Naive B cell (primary cell): ENCODE data around the gene STRN3. TPM values are rescaled to one million over a fixed set of nuclear protein-coding genes. Genes with fewer than 3 reads are reported as not detected.
A peak's percentile ranks its signal among the peaks of the same experiment; 100 is the strongest.

Experiments
- ATAC-seq, 2 donors: fragments of 150-1000 bp; cut with Tn5 transposase; 2 replicates each; pipeline ENCODE4 v1.10.0; 2021; ENCODE audit warnings: low read depth in 2 of 2, mild to moderate bottlenecking in 2 of 2, moderate library complexity in 2 of 2
- DNase-seq: peaks from one replicate; pipeline ENCODE4 v3.0.0; 2022
- H3K27ac Mint-ChIP-seq, 6 donors: one replicate each; pipeline ENCODE4 v1.8.0; 2020 to 2022; ENCODE audit warnings: mild to moderate bottlenecking in 6 of 6, mixed read lengths in 6 of 6, moderate library complexity in 5 of 6, inconsistent platforms in 2 of 6
- H3K27me3 Mint-ChIP-seq, 3 donors: one replicate each; pipeline ENCODE4 v1.8.0; 2021 to 2022; ENCODE audit warnings: mixed read lengths in 3 of 3, mild to moderate bottlenecking in 1 of 3
- H3K36me3 Mint-ChIP-seq, 2 donors: one replicate each; pipeline ENCODE4 v1.8.0; 2020 to 2022; ENCODE audit warnings: mixed read lengths in 2 of 2, inconsistent platforms in 1 of 2, mild to moderate bottlenecking in 1 of 2
- H3K4me1 Mint-ChIP-seq, 3 donors: one replicate each; pipeline ENCODE4 v1.8.0; 2020 to 2022; ENCODE audit warnings: mixed read lengths in 3 of 3, inconsistent platforms in 1 of 3, mild to moderate bottlenecking in 1 of 3, moderate library complexity in 1 of 3
- H3K4me3 Mint-ChIP-seq, 8 donors: one replicate each; pipeline ENCODE4 v1.8.0; 2020 to 2022; ENCODE audit warnings: mild to moderate bottlenecking in 8 of 8, mixed read lengths in 8 of 8, moderate library complexity in 8 of 8, inconsistent platforms in 2 of 8
- H3K9me3 Mint-ChIP-seq, 7 donors: one replicate each; pipeline ENCODE4 v1.8.0; 2020 to 2022; ENCODE audit warnings: mixed read lengths in 7 of 7, mild to moderate bottlenecking in 5 of 7, inconsistent platforms in 2 of 7, moderate library complexity in 1 of 7
- polyA plus RNA-seq, 6 donors: library from polyadenylated mRNA; unstranded; fragments of 300-500 nt; fragmentation: Illumina TruSeq; gene quantifications; one replicate each; pipeline ENCODE4 v1.2.3, GENCODE V29; 2021; ENCODE audit warnings: low read depth in 6 of 6

The STRN3 gene
- polyA plus RNA-seq, 6 donors from 2014 or later: 1.6 to 6.1 (median 4.5) TPM

GRCh38 chr14:30896435-30896834 is 129.7 kb downstream of the STRN3 start:
- no peaks in the 10 kb centered on the region for H3K27me3 Mint-ChIP-seq
- H3K4me1 Mint-ChIP-seq: peaks cover 0 to 2% (median 0%) of the 10 kb centered on the region in 3 donors
- DNase-seq (no peak), ATAC-seq (no peak)
- no peak overlapping the region for H3K4me3 Mint-ChIP-seq
- H3K36me3 Mint-ChIP-seq: peaks cover 12 to 30% of the 10 kb centered on the region in 2 donors
- no peaks in the 10 kb centered on the region for H3K9me3 Mint-ChIP-seq
- no peak overlapping the region for H3K27ac Mint-ChIP-seq

DNA sequence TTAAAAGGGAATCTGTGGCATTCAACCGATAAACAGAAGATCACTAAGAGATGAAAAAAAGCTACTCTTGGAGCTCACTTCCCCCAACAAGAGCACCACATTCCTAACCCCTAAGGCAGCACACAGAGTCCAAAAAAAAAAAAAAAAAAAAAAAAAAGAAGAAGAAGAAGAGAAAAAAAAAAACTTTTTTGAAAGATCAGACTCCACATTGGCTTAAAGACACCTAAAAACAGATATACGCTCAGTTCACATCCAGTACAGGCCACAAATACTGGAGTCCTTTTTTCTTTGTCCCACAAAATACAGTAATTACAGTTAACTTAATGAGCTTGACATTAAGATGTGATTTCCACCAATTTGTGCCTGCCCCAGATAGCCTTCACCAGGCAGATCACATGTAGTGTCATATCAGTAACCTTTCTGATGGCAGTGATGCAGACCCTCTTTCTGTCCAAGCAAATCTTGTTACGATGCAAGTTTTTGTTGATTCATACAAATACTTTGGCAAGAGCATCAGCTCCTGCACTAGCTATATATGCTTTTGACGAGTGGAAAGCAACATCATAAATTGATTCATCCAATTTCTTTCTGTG is 131.2 kb downstream of the STRN3 start:
- no peaks in the 10 kb centered on the region for H3K27me3 Mint-ChIP-seq
- H3K4me3 Mint-ChIP-seq: no peak overlapping the region
- no peak for ATAC-seq
- DNase-seq: no peak
- H3K27ac Mint-ChIP-seq: no peak overlapping the region
- H3K4me1 Mint-ChIP-seq: peaks cover 0 to 2% (median 2%) of the 10 kb centered on the region in 3 donors
- no peaks in the 10 kb centered on the region for H3K9me3 Mint-ChIP-seq
- H3K36me3 Mint-ChIP-seq: peaks cover 12 to 30% of the 10 kb centered on the region in 2 donors

DNA sequence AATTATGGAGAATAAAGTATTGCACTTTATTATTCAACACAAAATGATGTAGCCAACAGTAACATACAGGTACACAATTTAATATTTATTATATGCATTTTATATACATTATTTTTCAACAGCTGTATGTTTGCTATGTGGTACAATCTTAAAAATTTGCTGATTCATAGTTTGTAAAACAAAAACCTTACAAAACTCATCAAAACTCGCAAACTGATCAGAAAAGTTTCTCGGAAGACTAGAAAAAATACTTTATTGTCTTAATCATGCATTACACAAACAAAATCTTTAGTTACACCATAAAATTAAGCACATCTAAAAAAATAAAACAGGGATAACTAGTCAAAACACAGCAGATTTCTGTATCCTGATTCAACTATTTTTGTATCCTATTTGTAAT is 132.4 kb downstream of the STRN3 start:
- no peak for ATAC-seq
- no peaks in the 10 kb centered on the region for H3K9me3 Mint-ChIP-seq
- DNase-seq: no peak
- no peak overlapping the region for H3K4me3 Mint-ChIP-seq
- H3K4me1 Mint-ChIP-seq: peaks cover 0 to 2% (median 2%) of the 10 kb centered on the region in 3 donors
- H3K36me3 Mint-ChIP-seq: peaks cover 12 to 25% of the 10 kb centered on the region in 2 donors
- no peaks in the 10 kb centered on the region for H3K27me3 Mint-ChIP-seq
- no peak overlapping the region for H3K27ac Mint-ChIP-seq

- Mint-ChIP-seq H3K4me1 (peaks cover 0 to 8% (median 2%) of the 10 kb centered on the region in 3 donors), H3K36me3 (peaks cover 0 to under 1% of the 10 kb centered on the region in 2 donors), H3K27ac (peak overlapping the region in 1 of 6 donors; percentile 51), H3K27me3 (no peaks in the 10 kb centered on the region), H3K4me3 (no peak overlapping the region), H3K9me3 (no peaks in the 10 kb centered on the region)
- ATAC-seq (no peak), DNase-seq (no peak)
Observed at GRCh38 chr14:30889244-30889594, 137.0 kb downstream of the STRN3 start.

GRCh38 chr14:30888480-30889243 is 137.5 kb downstream of the STRN3 start:
- DNase-seq: no peak
- Mint-ChIP-seq H3K4me3 (no peak overlapping the region), H3K9me3 (no peaks in the 10 kb centered on the region), H3K4me1 (peaks cover 0 to 8% (median 2%) of the 10 kb centered on the region in 3 donors), H3K27ac (peak overlapping the region in 1 of 6 donors; percentile 51), H3K27me3 (no peaks in the 10 kb centered on the region), H3K36me3 (no peaks in the 10 kb centered on the region)
- no peak for ATAC-seq

DNA sequence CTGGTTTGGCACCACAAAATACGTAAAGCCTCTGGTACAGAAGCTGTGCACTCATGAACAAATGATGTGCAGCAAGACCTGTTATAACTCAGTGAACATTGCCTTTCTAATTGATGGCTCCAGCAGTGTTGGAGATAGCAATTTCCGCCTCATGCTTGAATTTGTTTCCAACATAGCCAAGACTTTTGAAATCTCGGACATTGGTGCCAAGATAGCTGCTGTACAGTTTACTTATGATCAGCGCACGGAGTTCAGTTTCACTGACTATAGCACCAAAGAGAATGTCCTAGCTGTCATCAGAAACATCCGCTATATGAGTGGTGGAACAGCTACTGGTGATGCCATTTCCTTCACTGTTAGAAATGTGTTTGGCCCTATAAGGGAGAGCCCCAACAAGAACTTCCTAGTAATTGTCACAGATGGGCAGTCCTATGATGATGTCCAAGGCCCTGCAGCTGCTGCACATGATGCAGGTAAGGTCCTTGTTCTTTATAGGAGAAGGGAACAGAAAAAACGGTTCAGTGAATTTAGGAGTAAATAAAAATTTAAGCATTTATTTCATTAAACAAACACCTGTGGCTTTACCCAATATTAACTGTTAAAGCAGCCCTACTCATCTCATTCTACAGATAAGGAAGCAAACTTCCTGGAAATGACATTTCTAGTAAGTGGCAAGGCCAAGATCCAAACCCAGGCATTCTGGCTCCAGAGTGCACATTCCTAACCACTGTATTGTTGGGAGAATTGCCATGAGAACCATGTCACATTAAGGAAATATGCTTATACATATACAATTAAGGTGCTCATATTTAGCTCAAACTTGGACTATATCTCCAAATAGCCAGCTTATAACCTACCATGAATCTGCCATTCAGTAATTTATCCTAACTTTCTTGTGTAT is 140.1 kb downstream of the STRN3 start:
- DNase-seq (no peak), ATAC-seq (no peak)
- Mint-ChIP-seq H3K36me3 (no peaks in the 10 kb centered on the region), H3K27me3 (no peaks in the 10 kb centered on the region), H3K27ac (no peak overlapping the region), H3K4me1 (peaks cover 0 to 5% (median 2%) of the 10 kb centered on the region in 3 donors), H3K9me3 (no peaks in the 10 kb centered on the region), H3K4me3 (no peak overlapping the region)

DNA sequence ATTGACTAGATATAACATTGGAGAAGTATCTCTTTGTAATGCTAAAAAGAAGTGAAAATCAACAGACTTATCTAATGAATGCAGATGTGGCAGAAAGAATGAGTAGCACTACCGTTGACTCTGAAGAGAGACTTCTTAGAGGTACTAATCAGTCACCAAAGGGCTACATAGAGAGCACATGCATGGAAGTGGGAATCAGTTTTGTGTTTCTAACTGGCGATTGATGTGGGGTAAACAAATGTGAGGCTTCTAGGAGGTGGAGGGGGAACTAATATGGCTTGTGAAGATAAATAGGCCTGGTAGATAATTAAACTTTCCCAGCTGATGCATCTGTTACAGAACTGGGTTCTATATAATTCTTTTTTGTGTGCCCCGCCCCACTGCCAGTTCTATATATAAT is 141.3 kb downstream of the STRN3 start:
- Mint-ChIP-seq H3K27ac (no peak overlapping the region), H3K27me3 (no peaks in the 10 kb centered on the region), H3K4me1 (peaks cover 0 to 5% (median 0%) of the 10 kb centered on the region in 3 donors), H3K4me3 (no peak overlapping the region), H3K9me3 (no peaks in the 10 kb centered on the region), H3K36me3 (no peaks in the 10 kb centered on the region)
- DNase-seq (no peak), ATAC-seq (no peak)

GRCh38 chr14:30883508-30884294 is 142.5 kb downstream of the STRN3 start:
- Mint-ChIP-seq H3K4me1 (peaks cover 0 to 5% (median 0%) of the 10 kb centered on the region in 3 donors), H3K27ac (no peak overlapping the region), H3K4me3 (no peak overlapping the region), H3K27me3 (no peaks in the 10 kb centered on the region), H3K36me3 (no peaks in the 10 kb centered on the region), H3K9me3 (no peaks in the 10 kb centered on the region)
- no peak for ATAC-seq
- DNase-seq: no peak

GRCh38 chr14:30882431-30882830 is 143.7 kb downstream of the STRN3 start:
- peaks cover 0 to 1% (median 0%) of the 10 kb centered on the region in 3 donors for H3K4me1 Mint-ChIP-seq
- no peaks in the 10 kb centered on the region for H3K9me3 Mint-ChIP-seq
- H3K27me3 Mint-ChIP-seq: peaks cover 0 to 5% (median 4%) of the 10 kb centered on the region in 3 donors
- H3K27ac Mint-ChIP-seq: peak overlapping the region in 1 of 6 donors; percentile 51
- no peak overlapping the region for H3K4me3 Mint-ChIP-seq
- no peaks in the 10 kb centered on the region for H3K36me3 Mint-ChIP-seq
- DNase-seq: no peak
- no peak for ATAC-seq

DNA sequence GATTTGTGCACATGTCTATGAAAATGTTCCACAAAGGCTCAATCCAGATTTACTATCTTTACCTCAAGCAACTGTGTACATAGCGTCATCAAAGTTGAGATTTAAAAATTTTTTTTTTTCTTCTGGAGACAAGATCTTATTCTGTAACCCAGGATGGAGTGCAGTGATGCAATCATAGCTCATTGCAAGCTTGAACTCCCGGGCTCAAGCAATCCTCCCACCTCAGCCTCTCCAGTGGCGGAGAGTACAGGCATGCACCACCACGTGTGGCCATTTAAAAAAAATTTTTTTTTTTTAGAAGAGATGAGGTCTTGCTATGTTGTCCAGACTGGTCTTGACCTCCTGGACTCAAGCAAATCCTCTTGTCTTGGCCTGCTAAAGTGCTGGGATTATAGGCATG is 149.5 kb downstream of the STRN3 start:
- H3K4me3 Mint-ChIP-seq: peak overlapping the region in 1 of 8 donors; percentile 81

DNA sequence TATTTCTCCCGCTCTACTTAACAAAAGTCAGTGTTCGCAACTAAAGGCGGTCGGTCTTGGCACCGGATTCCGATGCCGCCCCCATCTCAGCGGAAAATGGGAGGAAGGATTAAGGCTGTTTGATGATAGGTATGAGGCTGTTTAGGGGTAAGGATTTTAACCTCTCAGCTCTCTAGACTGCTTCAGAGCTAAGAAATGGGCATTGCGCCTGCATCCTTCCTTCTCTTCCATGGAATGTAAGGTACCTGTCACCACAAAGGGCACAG is 150.5 kb downstream of the STRN3 start:
- H3K27me3 Mint-ChIP-seq: peaks cover 21 to 36% (median 30%) of the 10 kb centered on the region in 3 donors
- DNase-seq: no peak
- peak overlapping the region in 7 of 8 donors; percentile 70 to 89 (median 83) for H3K4me3 Mint-ChIP-seq
- H3K36me3 Mint-ChIP-seq: peaks cover 0 to 6% of the 10 kb centered on the region in 2 donors
- H3K4me1 Mint-ChIP-seq: peaks cover 13 to 18% (median 16%) of the 10 kb centered on the region in 3 donors
- no peaks in the 10 kb centered on the region for H3K9me3 Mint-ChIP-seq
- peak overlapping the region in 1 of 6 donors; percentile 39 for H3K27ac Mint-ChIP-seq
- ATAC-seq: no peak

More for the DNA sequence above, 149.5 kb downstream of the STRN3 start:
- Mint-ChIP-seq H3K4me1 (peaks cover 13 to 18% (median 16%) of the 10 kb centered on the region in 3 donors), H3K27ac (no peak overlapping the region), H3K36me3 (peaks cover 0 to 6% of the 10 kb centered on the region in 2 donors), H3K27me3 (peaks cover 16 to 36% (median 30%) of the 10 kb centered on the region in 3 donors), H3K9me3 (no peaks in the 10 kb centered on the region)
- ATAC-seq (no peak), DNase-seq (no peak)

DNA sequence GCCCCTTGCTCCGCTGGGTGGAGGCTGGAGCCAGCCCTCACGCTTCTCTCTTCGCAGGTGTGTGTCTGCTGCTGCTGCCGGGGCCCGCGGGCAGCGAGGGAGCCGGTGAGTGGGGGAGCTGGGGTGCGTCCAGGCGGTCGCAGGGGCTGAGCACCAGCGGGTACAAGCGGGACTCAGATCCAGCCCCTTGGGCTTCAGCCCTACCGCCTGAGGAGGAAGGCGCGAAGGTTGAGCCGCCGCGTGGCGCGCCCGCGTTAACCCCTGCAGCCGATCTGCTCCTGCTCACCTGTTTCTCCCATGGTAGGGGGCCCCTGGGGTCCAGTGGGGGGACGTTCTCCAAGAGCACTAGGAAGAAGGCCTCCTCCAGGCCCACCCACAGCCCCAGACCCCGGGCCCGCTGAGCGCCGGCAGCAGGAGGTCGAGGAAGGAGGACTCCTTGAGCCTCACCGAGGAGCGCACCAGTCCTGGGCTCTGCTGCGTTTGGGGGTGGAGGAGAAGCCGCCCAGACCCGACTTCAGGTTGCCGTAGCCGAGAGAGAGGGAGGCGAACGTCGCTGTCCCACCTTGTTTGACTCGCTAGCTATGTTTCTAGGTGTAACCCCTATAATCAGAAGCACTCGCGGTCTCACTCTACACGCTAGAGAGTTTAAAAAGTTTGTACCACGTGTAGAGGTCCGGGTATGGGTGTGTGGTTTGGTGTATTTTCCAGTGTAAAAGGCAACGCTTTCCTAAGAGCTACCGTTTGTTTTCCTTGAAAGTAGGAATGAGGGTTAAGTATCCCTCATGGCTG is 151.0 kb downstream of the STRN3 start:
- H3K4me3 Mint-ChIP-seq: peak overlapping the region; percentile 81 to 90 (median 86)
- H3K9me3 Mint-ChIP-seq: no peaks in the 10 kb centered on the region
- peaks cover 13 to 18% (median 16%) of the 10 kb centered on the region in 3 donors for H3K4me1 Mint-ChIP-seq
- ATAC-seq: peak; percentile 41 to 45
- peak; percentile 5 for DNase-seq
- H3K27ac Mint-ChIP-seq: peak overlapping the region in 2 of 6 donors; percentile 39 to 64
- peaks cover 0 to 6% of the 10 kb centered on the region in 2 donors for H3K36me3 Mint-ChIP-seq
- peaks cover 26 to 36% (median 30%) of the 10 kb centered on the region in 3 donors for H3K27me3 Mint-ChIP-seq
